Measurements from ENCODE around the gene C19orf25.

The C19orf25 gene

GRCh38 chr19:1426736-1427135, 52.3 kb downstream of the C19orf25 start:
- DNase-seq: no peak

GRCh38 chr19:1425902-1426301, 53.1 kb downstream of the C19orf25 start:
- no peak for DNase-seq

- peak; percentile 27 for DNase-seq
Observed at GRCh38 chr19:1425102-1425837, 53.7 kb downstream of the C19orf25 start.

GRCh38 chr19:1424192-1424955, 54.6 kb downstream of the C19orf25 start:
- DNase-seq: no peak

GRCh38 chr19:1423436-1424191, 55.4 kb downstream of the C19orf25 start:
- no peak for DNase-seq
